ENCODE measurements around the gene PPP1R16B.

Gene PPP1R16B

GRCh38 chr20:38809942-38810341 is 4.4 kb downstream of the PPP1R16B start:
- Histone ChIP-seq H3K27ac (no peak overlapping the region), H3K79me2 (ENCODE audit: insufficient read depth, low read depth) (no peaks in the 10 kb centered on the region), H3K9ac (no peak overlapping the region), H3K4me2 (no peak overlapping the region), H2AFZ (ENCODE audit: low read depth) (no peak overlapping the region), H3K36me3 (ENCODE audit: insufficient read depth) (no peaks in the 10 kb centered on the region), H3K4me3 (IDR thresholded peaks at IDR 0.05; ENCODE audit: insufficient read depth, low read depth, low read length) (no peak overlapping the region), H4K20me1 (ENCODE audit: insufficient read depth) (no peaks in the 10 kb centered on the region), H3K4me1 (ENCODE audit: low read depth, poor library complexity, severe bottlenecking) (peaks cover 4% of the 10 kb centered on the region), H3K27me3 (ENCODE audit: insufficient read depth, low read depth) (no peaks in the 10 kb centered on the region)
- TF ChIP-seq CTCF (conservative IDR thresholded peaks at IDR 0.05; ENCODE audit: low read depth, low read length), result no peak

GRCh38 chr20:38810926-38811630 is 5.6 kb downstream of the PPP1R16B start:
- H3K36me3 ChIP-seq (ENCODE audit: insufficient read depth), result no peaks in the 10 kb centered on the region
- TF ChIP-seq CTCF (conservative IDR thresholded peaks at IDR 0.05; ENCODE audit: low read depth, low read length), result no peak
- no peak overlapping the region for H3K27ac ChIP-seq
- H3K9ac ChIP-seq, result no peak overlapping the region
- peaks cover 4% of the 10 kb centered on the region for H3K4me1 ChIP-seq (ENCODE audit: low read depth, poor library complexity, severe bottlenecking)
- H2AFZ ChIP-seq (ENCODE audit: low read depth), result no peak overlapping the region
- no peak overlapping the region for H3K4me3 ChIP-seq (IDR thresholded peaks at IDR 0.05; ENCODE audit: insufficient read depth, low read depth, low read length)
- H4K20me1 ChIP-seq (ENCODE audit: insufficient read depth), result no peaks in the 10 kb centered on the region
- H3K27me3 ChIP-seq (ENCODE audit: insufficient read depth, low read depth), result no peaks in the 10 kb centered on the region
- no peaks in the 10 kb centered on the region for H3K79me2 ChIP-seq (ENCODE audit: insufficient read depth, low read depth)
- H3K4me2 ChIP-seq, result no peak overlapping the region

- Histone ChIP-seq H3K79me2 (ENCODE audit: insufficient read depth, low read depth) (no peaks in the 10 kb centered on the region), H3K36me3 (ENCODE audit: insufficient read depth) (no peaks in the 10 kb centered on the region), H3K4me2 (no peak overlapping the region), H3K9ac (no peak overlapping the region), H4K20me1 (ENCODE audit: insufficient read depth) (no peaks in the 10 kb centered on the region), H2AFZ (ENCODE audit: low read depth) (no peak overlapping the region), H3K27me3 (ENCODE audit: insufficient read depth, low read depth) (no peaks in the 10 kb centered on the region), H3K4me1 (ENCODE audit: low read depth, poor library complexity, severe bottlenecking) (peaks cover under 1% of the 10 kb centered on the region), H3K4me3 (IDR thresholded peaks at IDR 0.05; ENCODE audit: insufficient read depth, low read depth, low read length) (no peak overlapping the region), H3K27ac (no peak overlapping the region)
- no peak for TF ChIP-seq CTCF (conservative IDR thresholded peaks at IDR 0.05; ENCODE audit: low read depth, low read length)
Measured at GRCh38 chr20:38811769-38812168, 6.3 kb downstream of the PPP1R16B start.

GRCh38 chr20:38812182-38812581 is 6.7 kb downstream of the PPP1R16B start:
- no peak overlapping the region for H3K9ac ChIP-seq
- no peaks in the 10 kb centered on the region for H3K79me2 ChIP-seq (ENCODE audit: insufficient read depth, low read depth)
- H3K27ac ChIP-seq, result no peak overlapping the region
- H4K20me1 ChIP-seq (ENCODE audit: insufficient read depth), result no peaks in the 10 kb centered on the region
- no peaks in the 10 kb centered on the region for H3K36me3 ChIP-seq (ENCODE audit: insufficient read depth)
- H3K4me2 ChIP-seq, result no peak overlapping the region
- no peaks in the 10 kb centered on the region for H3K27me3 ChIP-seq (ENCODE audit: insufficient read depth, low read depth)
- H3K4me3 ChIP-seq (IDR thresholded peaks at IDR 0.05; ENCODE audit: insufficient read depth, low read depth, low read length), result no peak overlapping the region
- H3K4me1 ChIP-seq (ENCODE audit: low read depth, poor library complexity, severe bottlenecking), result no peaks in the 10 kb centered on the region
- no peak overlapping the region for H2AFZ ChIP-seq (ENCODE audit: low read depth)
- no peak for TF ChIP-seq CTCF (conservative IDR thresholded peaks at IDR 0.05; ENCODE audit: low read depth, low read length)
